ENCODE results near the gene CLK1. TPM values are rescaled to one million over a fixed set of nuclear protein-coding genes. Genes with fewer than 3 reads are reported as not detected.
"Not testable (repeated sequence)": the region's sequence is repeated elsewhere in the genome, so short reads cannot be mapped to it uniquely, and the experiment has no call there.

The CLK1 gene
- total RNA-seq, 1 experiment from 2014 or later: 51.1 TPM

GRCh38 chr2:200899482-200899881 is 35.0 kb upstream of the CLK1 start:
- Histone ChIP-seq H3K9ac (ENCODE audit: low read length) (no peak overlapping the region), H2AFZ (ENCODE audit: low read length) (no peak overlapping the region), H3K36me3 (ENCODE audit: low read depth, low read length) (peaks cover 58% of the 10 kb centered on the region), H3K9me3 (ENCODE audit: low read length) (no peaks in the 10 kb centered on the region), H3F3A (ENCODE audit: low read length, unreplicated experiment) (peaks cover 5% of the 10 kb centered on the region), H3K4me3 (ENCODE audit: low read length) (no peak overlapping the region), H3K9me2 (replicated peaks; ENCODE audit: low read length) (no peaks in the 10 kb centered on the region), H3K4me2 (ENCODE audit: low read length) (no peak overlapping the region), H3K79me2 (ENCODE audit: low read length) (no peaks in the 10 kb centered on the region), H3K4me1 (ENCODE audit: insufficient read depth, low read length) (no peaks in the 10 kb centered on the region), H4K20me1 (ENCODE audit: low read length) (no peaks in the 10 kb centered on the region), H3K27me3 (ENCODE audit: low read length) (no peaks in the 10 kb centered on the region), H3K27ac (ENCODE audit: low read length) (no peak overlapping the region)
- TF ChIP-seq, protein P1, sequence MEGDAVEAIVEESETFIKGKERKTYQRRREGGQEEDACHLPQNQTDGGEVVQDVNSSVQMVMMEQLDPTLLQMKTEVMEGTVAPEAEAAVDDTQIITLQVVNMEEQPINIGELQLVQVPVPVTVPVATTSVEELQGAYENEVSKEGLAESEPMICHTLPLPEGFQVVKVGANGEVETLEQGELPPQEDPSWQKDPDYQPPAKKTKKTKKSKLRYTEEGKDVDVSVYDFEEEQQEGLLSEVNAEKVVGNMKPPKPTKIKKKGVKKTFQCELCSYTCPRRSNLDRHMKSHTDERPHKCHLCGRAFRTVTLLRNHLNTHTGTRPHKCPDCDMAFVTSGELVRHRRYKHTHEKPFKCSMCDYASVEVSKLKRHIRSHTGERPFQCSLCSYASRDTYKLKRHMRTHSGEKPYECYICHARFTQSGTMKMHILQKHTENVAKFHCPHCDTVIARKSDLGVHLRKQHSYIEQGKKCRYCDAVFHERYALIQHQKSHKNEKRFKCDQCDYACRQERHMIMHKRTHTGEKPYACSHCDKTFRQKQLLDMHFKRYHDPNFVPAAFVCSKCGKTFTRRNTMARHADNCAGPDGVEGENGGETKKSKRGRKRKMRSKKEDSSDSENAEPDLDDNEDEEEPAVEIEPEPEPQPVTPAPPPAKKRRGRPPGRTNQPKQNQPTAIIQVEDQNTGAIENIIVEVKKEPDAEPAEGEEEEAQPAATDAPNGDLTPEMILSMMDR (conservative IDR thresholded peaks at IDR 0.05; ENCODE audit: low read depth, low read length): no peak
- TF ChIP-seq EZH2 (IDR thresholded peaks at IDR 0.05; ENCODE audit: low read length, unreplicated experiment): no peak
- TF ChIP-seq EZH2phosphoT487 (IDR thresholded peaks at IDR 0.05; ENCODE audit: borderline replicate concordance, low read length): no peak
- POLR2A ChIA-PET (ENCODE audit: unreplicated experiment): no interaction called here
- ATAC-seq: no peak
- CTCF ChIA-PET: no interaction called here
- BruUV-seq (replicated peaks): no TSS peak
- no peak for DNase-seq
- intact Hi-C loops (cut with micrococcal nuclease): no loop called here

- H3K36me3 ChIP-seq (ENCODE audit: low read depth, low read length): peaks cover 18% of the 10 kb centered on the region; the same call in 1 of the 2 replicates
- intact Hi-C loops (cut with micrococcal nuclease): loop anchor here (1.0 to 10.0 kb wide), 4 partner anchors 24 to 314 kb away; partner anchors contain the start of genes CLK1 and NDUFB3
- TF ChIP-seq EZH2phosphoT487 (IDR thresholded peaks at IDR 0.05; ENCODE audit: borderline replicate concordance, low read length) (no peak), EZH2 (IDR thresholded peaks at IDR 0.05; ENCODE audit: low read length, unreplicated experiment) (no peak)
- TF ChIP-seq, protein P1 (conservative IDR thresholded peaks at IDR 0.05; ENCODE audit: low read depth, low read length): no peak
- H4K20me1 ChIP-seq (ENCODE audit: low read length): no peaks in the 10 kb centered on the region
- H3K9ac ChIP-seq (ENCODE audit: low read length): peak within 1 kb of the TSS; percentile 97
- BruUV-seq (replicated peaks): TSS peak; percentile 74
- POLR2A ChIA-PET (ENCODE audit: unreplicated experiment): interaction anchor here (0.6 to 1.2 kb wide), 2 partner anchors 8 to 24 kb away, joined by 3 read pairs; partner anchors contain the start of gene CLK1
- H3K27me3 ChIP-seq (ENCODE audit: low read length): no peaks in the 10 kb centered on the region
- H3K79me2 ChIP-seq (ENCODE audit: low read length): peaks cover 62% of the 10 kb centered on the region
- H3K4me1 ChIP-seq (ENCODE audit: insufficient read depth, low read length): peaks cover 9% of the 10 kb centered on the region
- peak; percentile 82 for ATAC-seq
- peak; percentile 99 for DNase-seq
- H3K4me2 ChIP-seq (ENCODE audit: low read length): peak within 1 kb of the TSS; percentile 93
- H3K27ac ChIP-seq (ENCODE audit: low read length): peak within 1 kb of the TSS; percentile 96
- H2AFZ ChIP-seq (ENCODE audit: low read length): peak within 1 kb of the TSS; percentile 94
- H3K4me3 ChIP-seq (ENCODE audit: low read length): peak within 1 kb of the TSS; percentile 87
- CTCF ChIA-PET: interaction anchor here (0.8 kb wide), 1 partner anchor 25 kb away, joined by 3 read pairs; the partner anchor contains the start of gene CLK1
- no peaks in the 10 kb centered on the region for H3K9me3 ChIP-seq (ENCODE audit: low read length)
- H3K9me2 ChIP-seq (replicated peaks; ENCODE audit: low read length): no peaks in the 10 kb centered on the region
- H3F3A ChIP-seq (ENCODE audit: low read length, unreplicated experiment): peaks cover 5% of the 10 kb centered on the region
Observed at GRCh38 chr2:200888704-200889625, 24.5 kb upstream of the CLK1 start, which contains the start of the genes NIF3L1 and PPIL3. NIF3L1 (plus strand) TSS chr2:200889371; CDS start chr2:200891944, 2,573 bp downstream. PPIL3 (minus strand) TSS chr2:200889077; CDS start chr2:200887615, 1,462 bp downstream.

DNA sequence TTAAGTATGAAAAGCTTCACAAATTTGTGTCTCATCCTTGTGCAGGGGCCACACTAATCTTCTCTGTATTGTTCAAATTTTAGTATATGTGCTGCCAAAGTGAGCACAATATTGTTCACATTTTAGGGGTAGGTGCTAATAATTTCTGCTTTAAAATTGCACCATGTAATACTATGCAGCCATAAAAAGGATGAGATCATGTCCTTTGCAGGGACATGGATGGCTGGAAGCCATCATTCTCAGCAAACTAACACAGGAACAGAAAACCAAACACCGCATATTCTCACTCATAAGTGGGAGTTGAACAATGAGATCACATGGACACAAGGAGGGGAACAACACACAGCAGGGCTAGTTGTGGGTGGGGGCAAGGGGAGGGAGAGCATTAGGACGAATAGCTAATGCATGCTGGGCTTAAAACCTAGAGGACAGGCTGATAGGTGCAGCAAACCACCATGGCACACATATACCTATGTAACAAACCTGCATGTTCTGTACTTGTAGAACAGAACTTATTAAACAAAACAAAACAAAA is 17.3 kb upstream of the CLK1 start:
- H3K4me3 ChIP-seq (ENCODE audit: low read length); H3K9me2 ChIP-seq (replicated peaks; ENCODE audit: low read length); POLR2A ChIA-PET (ENCODE audit: unreplicated experiment); H3K9ac ChIP-seq (ENCODE audit: low read length); H3K9me3 ChIP-seq (ENCODE audit: low read length); ATAC-seq; H3K4me2 ChIP-seq (ENCODE audit: low read length); DNase-seq; H3K27me3 ChIP-seq (ENCODE audit: low read length); BruUV-seq (replicated peaks); H4K20me1 ChIP-seq (ENCODE audit: low read length); H3K27ac ChIP-seq (ENCODE audit: low read length); H3K4me1 ChIP-seq (ENCODE audit: insufficient read depth, low read length); H3K79me2 ChIP-seq (ENCODE audit: low read length); CTCF ChIA-PET; H2AFZ ChIP-seq (ENCODE audit: low read length); H3F3A ChIP-seq (ENCODE audit: low read length, unreplicated experiment): not testable (repeated sequence)
- H3K36me3 ChIP-seq (ENCODE audit: low read depth, low read length): peaks cover 23% of the 10 kb centered on the region; the same call in 1 of the 2 replicates
- intact Hi-C loops (cut with micrococcal nuclease): loop anchor here (10.0 kb wide), 1 partner anchor 307 kb away; no protein-coding TSS in a partner anchor
